ENCODE data around the gene PLCB1. TPM values are rescaled to one million over a fixed set of nuclear protein-coding genes. Genes with fewer than 3 reads are reported as not detected.

The PLCB1 gene
- polyA plus RNA-seq, 3 donors from 2014 or later = 11.0 to 20.4 (median 12.6) TPM

Other genes starting within 250 kb of the PLCB1 start
- gene HAO1, start 191.8 kb upstream of the PLCB1 start, polyA plus RNA-seq = not detected
- 100 to 1,000 TPM in 1 of 3 donors, 10 to 100 TPM in 2; 88.2 to 179 (median 91.6) TPM for gene TMX4, start 112.5 kb upstream of the PLCB1 start, polyA plus RNA-seq